GM23338 (cell line): ENCODE results near the gene CPTP. TPM values are rescaled to one million over a fixed set of nuclear protein-coding genes. Genes with fewer than 3 reads are reported as not detected.

Experiments used
- ATAC-seq: fragments of 200-7000 bp; cut with Tn5 transposase; 3 replicates; pipeline ENCODE4 v1.9.1; 2020
- DNase-seq: peaks from one replicate; pipeline ENCODE4 v3.0.0-alpha.2; 2015; ENCODE audit warnings: low spot score
- H2AFZ ChIP-seq: fragments of 200-600 bp; sonication (generic); 2 replicates; pipeline ENCODE4 v1.8.0; 2016; ENCODE audit warnings: antibody characterized with exemption, mild to moderate bottlenecking, moderate library complexity
- H3F3A ChIP-seq: fragments of 200-600 bp; sonication (generic); replicated peaks from 2 replicates; pipeline ENCODE4 v1.8.0; 2017; ENCODE audit warnings: antibody characterized with exemption, mixed run types, low read depth
- H3K27ac ChIP-seq: fragments of 200-600 bp; sonication (generic); 2 replicates; pipeline ENCODE4 v1.6.1; 2016; ENCODE audit warnings: low read depth
- H3K27me3 ChIP-seq: fragments of 200-600 bp; sonication (generic); 2 replicates; pipeline ENCODE4 v1.8.0; 2016; ENCODE audit warnings: mild to moderate bottlenecking, mixed run types, moderate library complexity; ENCODE audit not compliant: insufficient read depth
- H3K36me3 ChIP-seq: fragments of 200-600 bp; sonication (generic); 2 replicates; pipeline ENCODE4 v1.8.0; 2016; ENCODE audit warnings: mild to moderate bottlenecking; ENCODE audit not compliant: insufficient read depth
- H3K4me1 ChIP-seq: fragments of 200-600 bp; sonication (generic); 2 replicates; pipeline ENCODE4 v1.8.0; 2016; ENCODE audit warnings: mild to moderate bottlenecking, moderate library complexity; ENCODE audit not compliant: insufficient read depth
- H3K4me2 ChIP-seq: fragments of 200-600 bp; sonication (generic); 2 replicates; pipeline ENCODE4 v1.7.1; 2017; ENCODE audit warnings: mixed run types
- H3K4me3 ChIP-seq: fragments of 200-600 bp; sonication (generic); 2 replicates; pipeline ENCODE4 v1.6.1; 2016; ENCODE audit warnings: mixed run types
- H3K79me2 ChIP-seq: fragments of 200-600 bp; sonication (generic); replicated peaks from 2 replicates; pipeline ENCODE4 v1.8.0; 2017; ENCODE audit warnings: mild to moderate bottlenecking; ENCODE audit not compliant: insufficient read depth
- H3K9me2 ChIP-seq: fragments of 200-600 bp; sonication (generic); 2 replicates; pipeline ENCODE4 v1.8.0; 2017; ENCODE audit not compliant: insufficient read depth
- H4K20me1 ChIP-seq: fragments of 200-600 bp; sonication (generic); replicated peaks from 2 replicates; pipeline ENCODE4 v1.8.0; 2017; ENCODE audit warnings: mild to moderate bottlenecking; ENCODE audit not compliant: insufficient read depth
- H3K27ac Mint-ChIP-seq: 2 replicates; pipeline ENCODE4 v1.8.0; 2020; ENCODE audit warnings: inconsistent platforms, mild to moderate bottlenecking, moderate library complexity, mixed read lengths
- H3K27me3 Mint-ChIP-seq: 3 replicates; pipeline ENCODE4 v1.8.0; 2022; ENCODE audit warnings: low read depth, mild to moderate bottlenecking, moderate library complexity, mixed read lengths, inconsistent platforms; ENCODE audit not compliant: insufficient read depth, poor library complexity
- H3K36me3 Mint-ChIP-seq: 3 replicates; pipeline ENCODE4 v1.8.0; 2021; ENCODE audit warnings: low read depth, mild to moderate bottlenecking, inconsistent platforms, moderate library complexity, mixed read lengths
- H3K4me1 Mint-ChIP-seq: 3 replicates; pipeline ENCODE4 v1.8.0; 2020; ENCODE audit warnings: mild to moderate bottlenecking, inconsistent platforms, mixed read lengths
- H3K4me3 Mint-ChIP-seq: 3 replicates; pipeline ENCODE4 v1.8.0; 2021; ENCODE audit warnings: moderate library complexity, mild to moderate bottlenecking, inconsistent platforms, mixed read lengths
- H3K9me3 Mint-ChIP-seq: 3 replicates; pipeline ENCODE4 v1.8.0; 2020; ENCODE audit warnings: moderate library complexity, mild to moderate bottlenecking, inconsistent platforms, mixed read lengths
- CREB1 ChIP-seq: fragments of 250-450 bp; sonication (Bioruptor Pico); IDR thresholded peaks from 2 replicates; pipeline ENCODE4 v1.5.0; 2020; ENCODE audit warnings: low read depth, mild to moderate bottlenecking, moderate library complexity
- EZH2phosphoT487 ChIP-seq: fragments of 200-600 bp; sonication (generic); IDR thresholded peaks from one replicate; pipeline ENCODE4 v1.8.1; 2018; ENCODE audit warnings: antibody characterized with exemption; ENCODE audit not compliant: unreplicated experiment
- JUNB ChIP-seq: IDR thresholded peaks from one replicate; pipeline ENCODE4 v1.6.1; 2016; ENCODE audit warnings: antibody characterized with exemption; ENCODE audit not compliant: unreplicated experiment
- ZNF114 ChIP-seq: fragments of 250-450 bp; sonication (Bioruptor Pico); IDR thresholded peaks from 2 replicates; pipeline ENCODE4 v1.5.0; 2020; ENCODE audit warnings: mild to moderate bottlenecking, moderate library complexity
- polyA plus RNA-seq: library from polyadenylated mRNA; unstranded; fragments of >200 nt; fragmentation: Nextera tagmentation; extraction: Ambion mirVana; gene quantifications from 2 replicates; pipeline ENCODE4 v1.2.1, GENCODE V29; 2016
- total RNA-seq: library from RNA; depleted of rRNA; stranded (reverse); fragments of >200 nt; shearing (Covaris generic); gene quantifications from 2 replicates; pipeline ENCODE4 v1.2.3, GENCODE V29; 2014
- TF ChIP-seq, protein P1 (sequence below): fragments of 250-450 bp; sonication (Bioruptor Pico); IDR thresholded peaks from 2 replicates; pipeline ENCODE4 v1.5.0; 2020; ENCODE audit warnings: mild to moderate bottlenecking, moderate library complexity
- TF ChIP-seq, protein P2 (sequence below), 2 experiments: fragments of 200-600 bp in 1 of 2; sonication (generic) in 1 of 2; conservative IDR thresholded peaks; 2 replicates each; pipeline versions ENCODE4 v1.5.1 to v1.6.1; 2016 to 2017; ENCODE audit warnings: antibody characterized with exemption in 2 of 2, low read depth in 2 of 2, mild to moderate bottlenecking in 2 of 2, moderate library complexity in 1 of 2

The CPTP gene
- total and polyA plus RNA-seq, 2 experiments from 2014 or later, result 8.1 to 13.5 TPM

DNA sequence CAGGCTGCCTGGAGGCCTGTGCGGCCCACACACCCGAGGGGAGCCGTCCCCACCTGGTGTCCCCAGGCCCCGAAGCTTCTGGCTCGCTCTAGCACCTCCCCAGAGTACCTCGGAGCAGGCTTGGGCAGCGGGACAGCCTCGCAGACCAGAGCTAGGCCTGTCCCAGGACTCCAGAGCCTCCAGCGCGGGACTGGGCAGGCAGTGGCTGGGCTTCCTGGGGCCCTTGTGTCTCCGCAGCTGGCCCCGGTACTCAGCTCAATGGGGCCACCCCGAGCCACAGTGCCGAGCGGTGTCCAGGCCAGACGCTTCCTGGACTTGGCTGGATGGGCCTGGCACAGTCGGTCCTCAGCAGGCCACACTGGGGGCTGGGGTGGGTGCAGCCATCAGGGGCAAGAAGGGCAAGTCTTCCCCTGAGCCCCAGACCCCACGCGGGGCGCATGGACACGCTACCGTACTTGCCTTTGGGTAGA is 39.5 kb upstream of the CPTP start (continued):
- TF ChIP-seq, protein P1, sequence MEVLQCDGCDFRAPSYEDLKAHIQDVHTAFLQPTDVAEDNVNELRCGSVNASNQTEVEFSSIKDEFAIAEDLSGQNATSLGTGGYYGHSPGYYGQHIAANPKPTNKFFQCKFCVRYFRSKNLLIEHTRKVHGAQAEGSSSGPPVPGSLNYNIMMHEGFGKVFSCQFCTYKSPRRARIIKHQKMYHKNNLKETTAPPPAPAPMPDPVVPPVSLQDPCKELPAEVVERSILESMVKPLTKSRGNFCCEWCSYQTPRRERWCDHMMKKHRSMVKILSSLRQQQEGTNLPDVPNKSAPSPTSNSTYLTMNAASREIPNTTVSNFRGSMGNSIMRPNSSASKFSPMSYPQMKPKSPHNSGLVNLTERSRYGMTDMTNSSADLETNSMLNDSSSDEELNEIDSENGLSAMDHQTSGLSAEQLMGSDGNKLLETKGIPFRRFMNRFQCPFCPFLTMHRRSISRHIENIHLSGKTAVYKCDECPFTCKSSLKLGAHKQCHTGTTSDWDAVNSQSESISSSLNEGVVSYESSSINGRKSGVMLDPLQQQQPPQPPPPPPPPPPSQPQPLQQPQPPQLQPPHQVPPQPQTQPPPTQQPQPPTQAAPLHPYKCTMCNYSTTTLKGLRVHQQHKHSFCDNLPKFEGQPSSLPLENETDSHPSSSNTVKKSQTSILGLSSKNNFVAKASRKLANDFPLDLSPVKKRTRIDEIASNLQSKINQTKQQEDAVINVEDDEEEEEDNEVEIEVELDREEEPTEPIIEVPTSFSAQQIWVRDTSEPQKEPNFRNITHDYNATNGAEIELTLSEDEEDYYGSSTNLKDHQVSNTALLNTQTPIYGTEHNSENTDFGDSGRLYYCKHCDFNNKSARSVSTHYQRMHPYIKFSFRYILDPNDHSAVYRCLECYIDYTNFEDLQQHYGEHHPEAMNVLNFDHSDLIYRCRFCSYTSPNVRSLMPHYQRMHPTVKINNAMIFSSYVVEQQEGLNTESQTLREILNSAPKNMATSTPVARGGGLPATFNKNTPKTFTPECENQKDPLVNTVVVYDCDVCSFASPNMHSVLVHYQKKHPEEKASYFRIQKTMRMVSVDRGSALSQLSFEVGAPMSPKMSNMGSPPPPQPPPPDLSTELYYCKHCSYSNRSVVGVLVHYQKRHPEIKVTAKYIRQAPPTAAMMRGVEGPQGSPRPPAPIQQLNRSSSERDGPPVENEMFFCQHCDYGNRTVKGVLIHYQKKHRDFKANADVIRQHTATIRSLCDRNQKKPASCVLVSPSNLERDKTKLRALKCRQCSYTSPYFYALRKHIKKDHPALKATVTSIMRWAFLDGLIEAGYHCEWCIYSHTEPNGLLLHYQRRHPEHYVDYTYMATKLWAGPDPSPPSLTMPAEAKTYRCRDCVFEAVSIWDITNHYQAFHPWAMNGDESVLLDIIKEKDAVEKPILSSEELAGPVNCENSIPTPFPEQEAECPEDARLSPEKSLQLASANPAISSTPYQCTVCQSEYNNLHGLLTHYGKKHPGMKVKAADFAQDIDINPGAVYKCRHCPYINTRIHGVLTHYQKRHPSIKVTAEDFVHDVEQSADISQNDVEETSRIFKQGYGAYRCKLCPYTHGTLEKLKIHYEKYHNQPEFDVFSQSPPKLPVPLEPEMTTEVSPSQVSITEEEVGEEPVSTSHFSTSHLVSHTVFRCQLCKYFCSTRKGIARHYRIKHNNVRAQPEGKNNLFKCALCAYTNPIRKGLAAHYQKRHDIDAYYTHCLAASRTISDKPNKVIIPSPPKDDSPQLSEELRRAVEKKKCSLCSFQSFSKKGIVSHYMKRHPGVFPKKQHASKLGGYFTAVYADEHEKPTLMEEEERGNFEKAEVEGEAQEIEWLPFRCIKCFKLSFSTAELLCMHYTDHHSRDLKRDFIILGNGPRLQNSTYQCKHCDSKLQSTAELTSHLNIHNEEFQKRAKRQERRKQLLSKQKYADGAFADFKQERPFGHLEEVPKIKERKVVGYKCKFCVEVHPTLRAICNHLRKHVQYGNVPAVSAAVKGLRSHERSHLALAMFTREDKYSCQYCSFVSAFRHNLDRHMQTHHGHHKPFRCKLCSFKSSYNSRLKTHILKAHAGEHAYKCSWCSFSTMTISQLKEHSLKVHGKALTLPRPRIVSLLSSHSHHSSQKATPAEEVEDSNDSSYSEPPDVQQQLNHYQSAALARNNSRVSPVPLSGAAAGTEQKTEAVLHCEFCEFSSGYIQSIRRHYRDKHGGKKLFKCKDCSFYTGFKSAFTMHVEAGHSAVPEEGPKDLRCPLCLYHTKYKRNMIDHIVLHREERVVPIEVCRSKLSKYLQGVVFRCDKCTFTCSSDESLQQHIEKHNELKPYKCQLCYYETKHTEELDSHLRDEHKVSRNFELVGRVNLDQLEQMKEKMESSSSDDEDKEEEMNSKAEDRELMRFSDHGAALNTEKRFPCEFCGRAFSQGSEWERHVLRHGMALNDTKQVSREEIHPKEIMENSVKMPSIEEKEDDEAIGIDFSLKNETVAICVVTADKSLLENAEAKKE (CRISPR knock-in tag), result no peak
- TF ChIP-seq CREB1 (CRISPR knock-in tag), result no peak

DNA sequence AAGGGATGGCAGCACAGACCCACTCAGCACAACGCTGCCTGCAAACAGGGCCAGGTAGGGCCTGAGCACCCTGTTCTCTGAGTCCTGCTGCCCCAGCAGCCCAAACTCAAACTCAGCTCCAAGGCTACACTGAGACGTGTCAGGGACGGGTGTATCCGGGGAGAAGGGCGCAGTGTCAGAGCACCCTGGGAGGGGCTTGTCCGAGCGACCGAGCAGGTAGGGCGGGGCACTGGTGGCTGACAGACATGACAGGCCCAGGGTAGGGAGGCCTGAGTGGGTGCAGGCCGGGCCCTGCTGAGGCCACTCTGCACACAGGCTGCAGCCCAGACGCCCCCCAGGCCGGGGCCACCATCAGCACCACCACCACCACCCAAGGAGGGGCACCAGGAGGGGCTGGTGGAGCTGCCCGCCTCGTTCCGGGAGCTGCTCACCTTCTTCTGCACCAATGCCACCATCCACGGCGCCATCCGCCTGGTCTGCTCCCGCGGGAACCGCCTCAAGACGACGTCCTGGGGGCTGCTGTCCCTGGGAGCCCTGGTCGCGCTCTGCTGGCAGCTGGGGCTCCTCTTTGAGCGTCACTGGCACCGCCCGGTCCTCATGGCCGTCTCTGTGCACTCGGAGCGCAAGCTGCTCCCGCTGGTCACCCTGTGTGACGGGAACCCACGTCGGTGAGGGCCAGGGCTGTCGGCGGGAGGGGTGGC is 38.8 kb upstream of the CPTP start:
- peak; percentile 3; the same call in 2 of the 3 replicates for ATAC-seq
- H3K27ac Mint-ChIP-seq, result no peak overlapping the region
- no peak for TF ChIP-seq JUNB
- no peak for TF ChIP-seq EZH2phosphoT487
- TF ChIP-seq, protein P2, sequence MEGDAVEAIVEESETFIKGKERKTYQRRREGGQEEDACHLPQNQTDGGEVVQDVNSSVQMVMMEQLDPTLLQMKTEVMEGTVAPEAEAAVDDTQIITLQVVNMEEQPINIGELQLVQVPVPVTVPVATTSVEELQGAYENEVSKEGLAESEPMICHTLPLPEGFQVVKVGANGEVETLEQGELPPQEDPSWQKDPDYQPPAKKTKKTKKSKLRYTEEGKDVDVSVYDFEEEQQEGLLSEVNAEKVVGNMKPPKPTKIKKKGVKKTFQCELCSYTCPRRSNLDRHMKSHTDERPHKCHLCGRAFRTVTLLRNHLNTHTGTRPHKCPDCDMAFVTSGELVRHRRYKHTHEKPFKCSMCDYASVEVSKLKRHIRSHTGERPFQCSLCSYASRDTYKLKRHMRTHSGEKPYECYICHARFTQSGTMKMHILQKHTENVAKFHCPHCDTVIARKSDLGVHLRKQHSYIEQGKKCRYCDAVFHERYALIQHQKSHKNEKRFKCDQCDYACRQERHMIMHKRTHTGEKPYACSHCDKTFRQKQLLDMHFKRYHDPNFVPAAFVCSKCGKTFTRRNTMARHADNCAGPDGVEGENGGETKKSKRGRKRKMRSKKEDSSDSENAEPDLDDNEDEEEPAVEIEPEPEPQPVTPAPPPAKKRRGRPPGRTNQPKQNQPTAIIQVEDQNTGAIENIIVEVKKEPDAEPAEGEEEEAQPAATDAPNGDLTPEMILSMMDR (conservative IDR thresholded peaks at IDR 0.05; ENCODE audit: low read depth in 2 of 2), result no peak
- TF ChIP-seq, protein P1 (CRISPR knock-in tag), result no peak
- no peak for TF ChIP-seq ZNF114 (CRISPR knock-in tag)

More for the DNA sequence above, 38.8 kb upstream of the CPTP start:
- H3K27ac ChIP-seq, result no peak overlapping the region
- H3K4me2 ChIP-seq, result no peak overlapping the region
- no peaks in the 10 kb centered on the region for H3K36me3 Mint-ChIP-seq
- H3K4me1 Mint-ChIP-seq, result no peaks in the 10 kb centered on the region; the same call in 2 of the 3 replicates
- H3K9me3 Mint-ChIP-seq, result peaks cover 3% of the 10 kb centered on the region; the same call in 2 of the 3 replicates
- H2AFZ ChIP-seq, result no peak overlapping the region
- H3K4me1 ChIP-seq, result no peaks in the 10 kb centered on the region
- H3K9me2 ChIP-seq, result no peaks in the 10 kb centered on the region
- no peak overlapping the region for H3K4me3 Mint-ChIP-seq
- no peaks in the 10 kb centered on the region for H3F3A ChIP-seq
- no peak overlapping the region for H3K4me3 ChIP-seq
- no peak for DNase-seq
- peaks cover 10% of the 10 kb centered on the region for H3K27me3 Mint-ChIP-seq
- no peaks in the 10 kb centered on the region for H3K79me2 ChIP-seq
- H3K36me3 ChIP-seq, result no peaks in the 10 kb centered on the region
- no peaks in the 10 kb centered on the region for H3K27me3 ChIP-seq
- no peaks in the 10 kb centered on the region for H4K20me1 ChIP-seq
